HG02642 (cell line): ENCODE results near the gene CASK.
A peak's percentile ranks its signal among the peaks of the same experiment; 100 is the strongest.

ENCODE experiments used
- ATAC-seq: cut with Tn5 transposase; IDR thresholded peaks from one replicate; pipeline ENCODE4 v1.9.1; 2021; ENCODE audit warnings: mild to moderate bottlenecking; ENCODE audit not compliant: unreplicated experiment, poor library complexity

CASK gene

DNA sequence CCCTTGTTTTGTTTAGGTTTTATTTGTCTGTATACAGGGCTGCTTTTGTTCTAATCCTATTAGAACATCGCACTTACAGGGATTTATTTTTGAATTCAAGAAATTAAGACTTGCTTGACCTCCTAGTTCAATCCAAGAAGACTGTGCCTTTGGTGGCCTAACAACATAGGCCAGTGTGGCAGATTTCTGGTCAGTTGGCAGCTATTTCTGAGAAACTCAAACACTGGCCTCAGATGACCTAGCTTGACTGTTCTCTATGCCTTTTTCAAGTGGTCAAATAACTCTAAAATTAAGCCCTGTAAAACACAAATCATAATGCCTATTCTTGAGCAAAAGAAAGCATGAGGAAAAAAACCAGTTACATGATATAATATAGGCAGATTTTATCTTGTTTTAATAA lies 323.8 kb downstream of the CASK start:
- ATAC-seq, result no peak

DNA sequence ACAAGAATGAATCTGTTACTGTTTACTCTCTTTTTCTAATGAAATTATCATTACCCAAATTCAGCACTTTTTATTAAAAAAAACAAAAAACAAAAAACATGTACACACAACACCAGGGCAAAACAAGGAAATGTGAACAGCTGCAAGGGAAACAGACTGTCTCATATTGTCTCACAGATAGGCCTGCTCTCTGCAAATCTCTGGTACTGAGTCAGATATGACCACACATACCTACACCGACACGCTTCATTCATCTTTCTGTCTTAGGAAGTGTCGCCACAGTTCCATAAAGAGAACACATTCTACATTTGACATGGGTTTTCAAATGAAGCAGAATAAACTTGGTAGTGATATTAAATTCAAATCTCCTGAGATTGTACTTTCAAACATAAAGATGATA lies 326.8 kb downstream of the CASK start:
- ATAC-seq, result peak; percentile 91

DNA sequence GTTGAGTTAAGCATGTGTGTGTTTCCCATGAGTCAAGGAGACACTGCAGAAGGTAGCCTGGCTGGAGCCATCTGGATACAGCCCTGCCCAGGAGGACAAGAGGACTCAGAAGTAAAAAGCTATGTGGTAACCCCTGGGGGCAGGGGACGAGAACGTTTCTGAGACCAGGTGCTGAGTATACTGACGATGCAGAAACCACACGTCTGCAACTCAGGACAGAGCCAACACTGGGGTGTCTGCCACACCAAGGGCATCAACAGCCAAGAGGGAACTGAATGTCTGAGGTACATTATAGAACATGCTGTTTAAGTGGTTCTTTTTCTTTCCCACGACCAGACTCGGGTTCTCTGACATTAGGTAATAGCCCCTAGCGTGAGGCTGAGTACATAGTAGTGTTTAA lies 328.7 kb downstream of the CASK start:
- ATAC-seq, result no peak

GRCh38 chrX:41591906-41592305 lies 331.4 kb downstream of the CASK start:
- no peak for ATAC-seq

- ATAC-seq, result no peak
These were observed 332.7 kb downstream of the CASK start for GRCh38 chrX:41590641-41591040.

- ATAC-seq, result no peak
These were observed 333.6 kb downstream of the CASK start for GRCh38 chrX:41589634-41590270.

DNA sequence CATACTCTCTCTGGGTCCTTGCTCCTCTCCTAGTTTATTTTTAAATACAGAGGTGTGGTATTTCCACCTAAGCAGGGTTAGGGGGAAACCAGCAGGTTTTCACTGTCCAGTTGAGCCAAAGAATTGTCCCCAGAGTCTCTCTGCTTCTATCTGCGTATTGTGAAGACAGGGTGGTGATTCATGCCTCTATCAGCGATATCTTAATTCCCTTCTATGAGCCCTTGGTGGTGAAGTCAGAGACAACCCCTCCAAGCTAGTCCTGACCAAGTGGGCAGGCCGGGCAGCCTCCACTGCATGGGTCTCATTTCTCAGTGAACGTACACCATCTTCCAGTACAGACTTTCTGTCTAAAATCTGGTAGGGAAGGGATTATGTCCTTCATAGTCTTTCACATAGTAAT lies 335.1 kb downstream of the CASK start:
- ATAC-seq, result no peak

DNA sequence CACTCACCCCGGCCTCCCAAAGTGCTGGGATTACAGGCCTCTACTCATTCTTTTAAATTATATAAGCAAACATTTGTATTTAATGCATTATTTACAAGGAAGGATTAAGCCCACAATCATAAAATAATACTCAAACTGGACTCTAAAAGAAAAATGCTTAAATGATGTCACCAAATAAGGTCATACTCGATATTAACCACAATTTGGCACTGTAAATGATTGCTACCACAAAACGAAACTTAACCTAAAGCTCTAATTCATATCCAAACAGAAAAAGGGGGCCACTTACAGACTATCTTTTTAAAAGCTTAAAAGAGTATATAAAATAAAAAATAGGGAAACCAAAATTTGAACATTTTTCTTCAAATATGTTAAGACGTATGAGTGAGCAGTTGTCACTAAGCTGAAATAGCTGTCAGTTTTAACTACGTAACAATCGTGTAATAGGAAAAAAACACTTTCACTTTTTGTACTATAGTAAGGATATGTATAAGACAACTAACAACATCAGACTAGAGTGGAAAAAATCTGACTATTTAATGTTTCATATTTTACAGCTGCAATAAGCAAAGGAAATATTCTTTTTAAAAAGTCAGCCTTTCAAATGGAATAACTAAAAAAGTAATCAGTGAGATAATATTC lies 342.8 kb downstream of the CASK start:
- ATAC-seq, result no peak

DNA sequence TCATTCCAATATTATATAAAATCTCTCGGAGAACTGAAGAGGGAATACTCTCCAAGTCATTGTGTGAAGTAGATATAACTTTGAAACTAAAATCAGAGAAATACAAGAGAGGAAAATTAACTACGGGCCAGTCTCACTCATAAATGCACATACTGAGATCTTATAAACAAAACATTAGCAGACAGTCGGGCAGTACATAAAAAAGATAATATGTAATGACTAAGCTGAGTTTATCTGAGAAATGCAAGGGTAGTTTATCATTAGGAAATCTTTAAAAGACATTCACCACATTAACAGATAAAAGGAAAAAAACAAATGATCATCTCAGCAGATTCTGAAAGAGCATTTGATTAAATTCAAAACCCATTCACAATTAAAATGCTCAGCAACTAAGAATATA lies 359.5 kb downstream of the CASK start:
- no peak for ATAC-seq

DNA sequence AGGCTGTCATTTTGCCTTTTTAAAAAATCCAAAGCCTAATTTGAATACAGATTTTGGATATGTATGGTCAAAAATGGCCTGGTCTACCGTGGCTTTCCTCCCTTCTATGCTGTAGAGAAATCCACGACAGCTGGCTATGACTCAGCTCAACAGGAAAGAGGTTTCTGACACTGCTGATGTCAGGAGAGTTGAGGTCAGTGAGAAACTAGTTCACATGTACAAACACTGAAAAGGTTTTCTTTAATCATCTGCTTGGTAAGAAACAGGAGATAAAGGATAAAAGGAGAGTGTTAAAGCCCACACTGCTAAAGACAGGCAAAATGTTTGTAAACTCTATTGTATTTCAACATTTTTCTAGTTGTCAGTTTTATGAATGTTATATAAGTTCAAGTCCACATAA lies 362.3 kb downstream of the CASK start:
- peak; percentile 91 for ATAC-seq

DNA sequence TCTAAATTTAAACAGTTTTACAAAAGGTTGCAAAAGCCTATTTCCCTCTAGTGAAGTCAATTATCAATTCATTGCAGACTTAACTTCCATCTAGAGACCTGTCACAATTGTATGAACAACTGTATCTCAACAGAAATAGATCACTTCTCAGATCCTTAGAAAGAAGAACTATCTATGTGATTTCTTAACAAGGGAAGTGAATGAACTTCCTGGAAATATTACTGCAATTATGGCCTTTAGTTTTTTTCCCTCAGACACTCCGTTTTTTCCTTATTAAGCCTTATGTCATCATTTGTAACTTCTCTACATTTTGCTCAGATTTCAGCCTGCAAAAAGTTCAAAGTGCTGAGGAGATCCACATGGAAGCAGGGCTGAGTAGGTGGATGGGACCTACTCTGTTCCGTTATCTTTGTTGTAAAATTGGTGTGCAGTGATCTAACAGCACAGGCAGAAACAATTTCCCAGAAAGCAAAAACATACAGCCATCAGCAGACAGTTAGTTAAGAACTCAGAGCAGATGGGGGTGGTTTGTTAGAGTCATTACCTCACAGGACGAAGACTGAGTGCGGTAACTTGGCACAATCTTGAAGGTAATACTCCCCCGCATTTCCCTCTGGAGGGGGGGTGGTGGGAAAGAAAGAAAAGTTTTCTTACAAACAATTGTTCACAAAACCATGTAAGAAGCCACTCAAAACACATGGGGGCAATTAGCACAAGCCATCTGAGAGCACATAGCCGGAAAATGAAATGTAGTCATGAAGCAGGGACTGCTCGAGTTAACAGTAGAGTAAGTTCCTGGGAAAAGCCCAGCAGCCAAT lies 363.9 kb downstream of the CASK start:
- no peak for ATAC-seq

GRCh38 chrX:41558531-41558930 lies 364.8 kb downstream of the CASK start:
- ATAC-seq, result no peak

DNA sequence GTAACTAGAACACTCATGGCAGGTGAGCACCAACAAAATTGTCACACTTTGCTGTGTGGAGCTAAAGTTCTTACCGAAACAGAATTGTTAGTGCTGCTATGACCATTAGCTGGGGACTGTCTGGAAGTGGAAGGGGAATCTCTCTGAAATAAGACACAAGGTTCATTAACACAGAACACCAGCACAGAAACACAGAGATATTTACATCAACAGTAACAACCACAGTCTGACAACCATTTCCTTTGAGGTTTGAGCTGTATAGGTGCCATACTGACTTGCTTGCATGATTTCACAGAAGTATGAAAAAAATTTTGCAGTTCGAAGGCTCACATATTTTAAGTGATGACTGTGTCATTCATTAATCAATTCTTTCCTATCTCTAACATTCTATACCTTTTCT lies 366.4 kb downstream of the CASK start:
- no peak for ATAC-seq

- no peak for ATAC-seq
These were observed 369.7 kb downstream of the CASK start for GRCh38 chrX:41553688-41554087.

- no peak for ATAC-seq
These were observed 374.9 kb downstream of the CASK start for GRCh38 chrX:41548411-41548810.

DNA sequence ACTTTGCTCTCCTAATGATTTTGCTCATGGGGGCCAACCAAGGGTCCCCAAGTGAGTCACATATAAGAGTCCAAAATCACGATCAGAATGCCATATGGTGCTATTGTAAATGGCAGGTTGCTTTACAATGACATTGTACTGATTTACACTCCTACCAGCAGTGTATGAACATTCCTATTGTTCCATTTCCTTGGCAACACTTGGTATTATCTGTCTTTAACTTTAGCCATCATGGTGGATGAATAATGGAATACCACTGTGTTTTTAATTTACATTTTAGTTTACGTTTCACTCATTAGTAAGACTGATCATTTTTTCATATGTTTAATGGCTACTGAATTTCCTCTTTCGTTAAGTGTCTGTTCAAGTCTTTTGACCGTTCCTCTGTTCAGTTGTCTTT lies 379.7 kb downstream of the CASK start:
- no peak for ATAC-seq

DNA sequence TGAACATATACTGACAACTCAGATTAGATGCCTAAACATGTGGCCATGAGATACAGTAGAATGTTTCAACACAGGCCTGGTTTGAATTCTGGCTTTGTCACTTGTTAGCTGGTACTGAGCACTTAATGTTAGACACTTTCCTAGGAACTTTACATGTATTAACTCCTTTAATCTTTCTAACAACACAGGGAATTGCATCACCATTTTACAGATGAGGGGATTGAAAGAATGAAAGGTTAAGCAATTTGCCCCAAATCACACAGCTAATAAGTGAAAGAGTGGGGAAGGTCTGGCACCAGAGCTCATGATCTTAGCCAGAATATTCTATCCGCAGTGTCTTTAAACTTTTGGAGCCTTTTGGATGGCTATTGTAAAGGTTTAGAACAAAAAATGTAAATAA lies 380.3 kb downstream of the CASK start:
- ATAC-seq, result no peak

- no peak for ATAC-seq
These were observed 380.8 kb downstream of the CASK start for GRCh38 chrX:41542536-41542935.

GRCh38 chrX:41542135-41542534 lies 381.2 kb downstream of the CASK start:
- ATAC-seq, result no peak

- ATAC-seq, result no peak
These were observed 382.0 kb downstream of the CASK start for GRCh38 chrX:41541386-41541785.

GRCh38 chrX:41538707-41539106 lies 384.6 kb downstream of the CASK start:
- ATAC-seq, result no peak

DNA sequence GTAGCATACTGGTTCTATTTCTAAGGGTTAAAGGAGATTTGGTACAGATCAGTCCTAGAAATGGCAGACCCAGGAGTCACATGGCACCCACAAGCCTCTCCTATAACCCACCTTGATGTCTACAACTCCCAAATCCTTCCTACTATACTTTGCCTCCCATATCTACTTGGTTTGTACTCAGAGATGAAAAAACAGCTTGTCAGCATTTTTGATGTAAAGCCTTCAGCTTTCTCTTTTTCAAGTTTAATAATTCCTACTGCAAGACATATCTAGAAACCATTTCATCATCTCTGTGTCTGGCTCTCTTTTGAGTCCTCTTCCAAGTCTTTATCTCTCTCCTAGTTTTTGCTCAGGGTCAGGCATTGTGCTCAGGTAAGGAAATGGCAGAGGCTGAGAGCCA lies 393.3 kb downstream of the CASK start:
- no peak for ATAC-seq
